H9 (cell line): ENCODE measurements around the gene CFAP410. TPM values are rescaled to one million over a fixed set of nuclear protein-coding genes. Genes with fewer than 3 reads are reported as not detected.

Experiments used
- DNase-seq: peaks from one replicate; pipeline ENCODE4 v3.0.0-alpha.2; 2017
- H2AFZ ChIP-seq: one replicate; pipeline ENCODE4 v1.6.1; 2013; ENCODE audit warnings: mild to moderate bottlenecking, low read length, control low read depth, moderate library complexity
- H2AK5ac ChIP-seq: 2 replicates; pipeline ENCODE4 v1.6.1; 2013; ENCODE audit warnings: low read length, control low read depth, mixed read lengths; ENCODE audit not compliant: insufficient read length
- H2BK120ac ChIP-seq: one replicate; pipeline ENCODE4 v1.6.1; 2013; ENCODE audit warnings: low read depth, mild to moderate bottlenecking, low read length, control low read depth, inconsistent platforms; ENCODE audit not compliant: poor library complexity, severe bottlenecking
- H2BK12ac ChIP-seq: 2 replicates; pipeline ENCODE4 v1.6.1; 2013; ENCODE audit warnings: low read length, control low read depth, mixed read lengths, low read depth; ENCODE audit not compliant: insufficient read length
- H2BK15ac ChIP-seq: 2 replicates; pipeline ENCODE4 v1.6.1; 2013; ENCODE audit warnings: low read depth, low read length, control low read depth
- H2BK20ac ChIP-seq: one replicate; pipeline ENCODE4 v1.6.1; 2013; ENCODE audit warnings: low read depth, mild to moderate bottlenecking, low read length, control low read depth, inconsistent platforms; ENCODE audit not compliant: poor library complexity, severe bottlenecking
- H2BK5ac ChIP-seq: 2 replicates; pipeline ENCODE4 v1.6.1; 2013; ENCODE audit warnings: low read length, control low read depth, mixed read lengths; ENCODE audit not compliant: insufficient read length
- H3K14ac ChIP-seq: 2 replicates; pipeline ENCODE4 v1.6.1; 2013; ENCODE audit warnings: low read length, control low read depth; ENCODE audit not compliant: insufficient read depth
- H3K18ac ChIP-seq: 2 replicates; pipeline ENCODE4 v1.6.1; 2013; ENCODE audit warnings: low read depth, mild to moderate bottlenecking, mixed read lengths, low read length, control low read depth; ENCODE audit not compliant: insufficient read length
- H3K23ac ChIP-seq: 2 replicates; pipeline ENCODE4 v1.6.1; 2013; ENCODE audit warnings: low read length, control low read depth, mixed read lengths, low read depth; ENCODE audit not compliant: insufficient read length
- H3K23me2 ChIP-seq: 2 replicates; pipeline ENCODE4 v1.6.1; 2013; ENCODE audit warnings: low read depth, mild to moderate bottlenecking, mixed read lengths, low read length, control low read depth; ENCODE audit not compliant: insufficient read length, poor library complexity, severe bottlenecking
- H3K27ac ChIP-seq: 2 replicates; pipeline ENCODE4 v1.5.1; 2013; ENCODE audit warnings: low read length, control low read depth, mixed read lengths, low read depth; ENCODE audit not compliant: insufficient read length
- H3K27me3 ChIP-seq: 2 replicates; pipeline ENCODE4 v1.6.1; 2013; ENCODE audit warnings: low read length, control low read depth, inconsistent platforms; ENCODE audit not compliant: insufficient read depth
- H3K4ac ChIP-seq: 2 replicates; pipeline ENCODE4 v1.6.1; 2013; ENCODE audit warnings: low read depth, mild to moderate bottlenecking, control low read depth, inconsistent platforms, low read length, moderate library complexity
- H3K4me1 ChIP-seq: 2 replicates; pipeline ENCODE4 v1.6.1; 2013; ENCODE audit warnings: low read length, control low read depth, inconsistent platforms; ENCODE audit not compliant: insufficient read depth
- H3K4me2 ChIP-seq: 2 replicates; pipeline ENCODE4 v1.6.1; 2013; ENCODE audit warnings: low read length, control low read depth, mixed read lengths; ENCODE audit not compliant: insufficient read length, insufficient read depth
- H3K56ac ChIP-seq: 2 replicates; pipeline ENCODE4 v1.6.1; 2013; ENCODE audit warnings: low read depth, mild to moderate bottlenecking, mixed read lengths, low read length, control low read depth; ENCODE audit not compliant: insufficient read length
- H3K79me1 ChIP-seq: 2 replicates; pipeline ENCODE4 v1.6.1; 2013; ENCODE audit warnings: low read depth, mild to moderate bottlenecking, moderate library complexity, low read length, control low read depth, inconsistent platforms; ENCODE audit not compliant: insufficient read depth, poor library complexity, severe bottlenecking
- H3K79me2 ChIP-seq: 2 replicates; pipeline ENCODE4 v1.6.1; 2013; ENCODE audit warnings: low read length, control low read depth, inconsistent platforms; ENCODE audit not compliant: insufficient read depth
- H3K9ac ChIP-seq: 2 replicates; pipeline ENCODE4 v1.6.1; 2013; ENCODE audit warnings: low read length, control low read depth, mixed read lengths; ENCODE audit not compliant: insufficient read length; ENCODE audit errors: extremely low read depth
- H3K9me3 ChIP-seq: one replicate; pipeline ENCODE4 v1.6.1; 2013; ENCODE audit warnings: low read depth, low read length, inconsistent platforms; ENCODE audit not compliant: control insufficient read depth
- H3T11ph ChIP-seq: one replicate; pipeline ENCODE4 v1.6.1; 2013; ENCODE audit warnings: mild to moderate bottlenecking, low read length, control low read depth, inconsistent platforms
- H4K20me1 ChIP-seq: one replicate; pipeline ENCODE4 v1.6.1; 2013; ENCODE audit not compliant: control insufficient read depth, insufficient read length, insufficient read depth
- H4K5ac ChIP-seq: 2 replicates; pipeline ENCODE4 v1.6.1; 2013; ENCODE audit warnings: low read depth, mild to moderate bottlenecking, mixed read lengths, low read length, control low read depth; ENCODE audit not compliant: insufficient read length
- H4K8ac ChIP-seq: replicated peaks from 2 replicates; pipeline ENCODE4 v1.6.1; 2013; ENCODE audit warnings: low read length, control low read depth, mixed read lengths, low read depth; ENCODE audit not compliant: insufficient read length
- H4K91ac ChIP-seq: 2 replicates; pipeline ENCODE4 v1.6.1; 2013; ENCODE audit warnings: low read depth, mild to moderate bottlenecking, moderate library complexity, mixed read lengths, low read length, control low read depth; ENCODE audit not compliant: insufficient read length
- H3K27ac Mint-ChIP-seq, 3 experiments: 2 replicates in 2 of 3; 3 replicates in 1 of 3; pipeline ENCODE4 v1.8.0; 2020 to 2021; ENCODE audit warnings: mixed read lengths in 3 of 3, mild to moderate bottlenecking in 1 of 3, moderate library complexity in 1 of 3
- H3K27me3 Mint-ChIP-seq: 2 replicates; pipeline ENCODE4 v1.8.0; 2021; ENCODE audit warnings: low read depth, mild to moderate bottlenecking, moderate library complexity, mixed read lengths
- H3K36me3 Mint-ChIP-seq, 3 experiments: 2 replicates in 2 of 3; 3 replicates in 1 of 3; pipeline ENCODE4 v1.8.0; 2020 to 2021; ENCODE audit warnings: low read depth in 3 of 3, mixed read lengths in 3 of 3; ENCODE audit not compliant: insufficient read depth in 1 of 3
- H3K4me1 Mint-ChIP-seq, 2 experiments: 2 replicates each; pipeline ENCODE4 v1.8.0; 2020; ENCODE audit warnings: mixed read lengths in 2 of 2
- H3K4me3 Mint-ChIP-seq, 2 experiments: 2 replicates in 1 of 2; 3 replicates in 1 of 2; pipeline ENCODE4 v1.8.0; 2020 to 2021; ENCODE audit warnings: mild to moderate bottlenecking in 2 of 2, mixed read lengths in 2 of 2, moderate library complexity in 1 of 2
- H3K9me3 Mint-ChIP-seq, 2 experiments: 2 replicates in 1 of 2; 3 replicates in 1 of 2; pipeline ENCODE4 v1.8.0; 2020; ENCODE audit warnings: mild to moderate bottlenecking in 2 of 2, mixed read lengths in 2 of 2, moderate library complexity in 1 of 2
- CTCF ChIP-seq: fragments of 200-600 bp; sonication (generic); conservative IDR thresholded peaks from 3 replicates; pipeline ENCODE4 v1.8.0; 2021; ENCODE audit warnings: antibody characterized with exemption, mild to moderate bottlenecking
- WGBS: extraction: QIAGEN DNeasy Blood & Tissue Kit; methylation state at CpG from one replicate; pipeline ENCODE4 v1.1.7; 2013; ENCODE audit warnings: missing lambda C conversion rate, low lambda C conversion rate, mixed read lengths; ENCODE audit not compliant: insufficient read length; ENCODE audit errors: extremely low coverage; 5-methylcytosine and 5-hydroxymethylcytosine counted together
- total RNA-seq: library from RNA; stranded (reverse); gene quantifications from 2 replicates; pipeline ENCODE4 v1.2.1, GENCODE V29; 2021

Gene CFAP410
- total RNA-seq, 1 experiment from 2014 or later, result 17.0 TPM

DNA sequence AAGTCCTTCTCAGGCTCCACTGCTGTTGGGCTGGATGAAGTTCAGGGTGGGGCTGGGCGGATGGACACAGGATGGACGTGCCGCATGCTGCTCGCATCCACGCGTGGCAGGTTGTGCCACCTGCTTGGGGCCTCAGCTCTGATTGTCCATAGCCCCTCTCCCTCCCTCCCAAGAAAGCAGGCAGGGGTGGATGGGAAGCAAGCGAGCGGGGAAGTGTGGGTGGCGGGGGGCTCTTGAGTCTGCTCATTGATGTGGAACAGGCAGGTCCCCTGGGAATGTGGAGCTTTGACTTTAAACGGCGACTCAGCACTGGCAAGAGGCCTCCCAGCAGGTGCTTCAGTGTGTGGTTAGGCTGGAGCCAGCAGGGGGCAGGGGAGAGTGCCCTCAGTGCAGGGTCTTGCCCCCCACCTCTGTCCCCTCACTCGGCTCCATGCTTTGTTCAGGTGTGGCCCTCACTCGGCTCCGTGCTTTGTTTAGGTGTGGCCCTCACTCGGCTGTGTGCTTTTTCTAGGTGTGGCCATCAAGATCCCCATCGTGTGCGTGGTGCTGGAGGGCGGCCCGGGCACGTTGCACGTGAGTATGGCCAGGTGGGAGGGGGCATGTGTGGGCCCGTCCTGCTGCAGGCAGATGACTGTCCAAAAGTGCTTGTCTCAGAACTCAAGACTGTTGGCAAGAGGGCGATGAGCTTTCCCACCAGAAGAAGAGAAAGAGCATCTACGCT lies 38.2 kb upstream of the CFAP410 start:
- Histone ChIP-seq H3K79me2 (no peaks in the 10 kb centered on the region), H3K4ac (no peak overlapping the region), H3K4me1 (no peaks in the 10 kb centered on the region), H3T11ph (no peak overlapping the region), H2AK5ac (no peak overlapping the region), H3K18ac (no peak overlapping the region), H3K56ac (no peak overlapping the region), H3K79me1 (no peaks in the 10 kb centered on the region), H3K9ac (no peak overlapping the region), H3K23me2 (no peaks in the 10 kb centered on the region), H2BK15ac (no peak overlapping the region), H3K14ac (no peak overlapping the region), H3K27me3 (no peaks in the 10 kb centered on the region), H4K5ac (no peak overlapping the region), H2BK12ac (no peak overlapping the region), H4K8ac (no peak overlapping the region), H2BK5ac (no peak overlapping the region), H2BK120ac (no peak overlapping the region), H2BK20ac (no peak overlapping the region), H3K9me3 (no peaks in the 10 kb centered on the region), H3K23ac (no peak overlapping the region), H3K27ac (no peak overlapping the region), H4K20me1 (no peaks in the 10 kb centered on the region), H2AFZ (no peak overlapping the region), H3K4me2 (no peak overlapping the region), H4K91ac (no peak overlapping the region)
- Mint-ChIP-seq H3K27ac (peak overlapping the region in 1 of 3 experiments; percentile 14; a peak in 1 of 7 replicates), H3K27me3 (peaks cover 34% of the 10 kb centered on the region), H3K4me3 (no peak overlapping the region), H3K36me3 (peaks cover 0 to 9% (median 4%) of the 10 kb centered on the region in 3 experiments; a peak in 4 of 7 replicates), H3K9me3 (peaks cover 26 to 29% of the 10 kb centered on the region in 2 experiments), H3K4me1 (peaks cover 19 to 22% of the 10 kb centered on the region in 2 experiments)
- WGBS, result no CpG with 5 or more reads among the region's 24 CpGs
- DNase-seq, result peak; percentile 60
- peak; percentile 57 for TF ChIP-seq CTCF
